Measurements from ENCODE around the gene COX20. TPM values are rescaled to one million over a fixed set of nuclear protein-coding genes. Genes with fewer than 3 reads are reported as not detected.

The COX20 gene
- total and polyA plus RNA-seq, 2 donors (not counting 3 experiments of a cell fraction or from before 2014, with no cell fraction given): 17.1 to 30.2 TPM

DNA sequence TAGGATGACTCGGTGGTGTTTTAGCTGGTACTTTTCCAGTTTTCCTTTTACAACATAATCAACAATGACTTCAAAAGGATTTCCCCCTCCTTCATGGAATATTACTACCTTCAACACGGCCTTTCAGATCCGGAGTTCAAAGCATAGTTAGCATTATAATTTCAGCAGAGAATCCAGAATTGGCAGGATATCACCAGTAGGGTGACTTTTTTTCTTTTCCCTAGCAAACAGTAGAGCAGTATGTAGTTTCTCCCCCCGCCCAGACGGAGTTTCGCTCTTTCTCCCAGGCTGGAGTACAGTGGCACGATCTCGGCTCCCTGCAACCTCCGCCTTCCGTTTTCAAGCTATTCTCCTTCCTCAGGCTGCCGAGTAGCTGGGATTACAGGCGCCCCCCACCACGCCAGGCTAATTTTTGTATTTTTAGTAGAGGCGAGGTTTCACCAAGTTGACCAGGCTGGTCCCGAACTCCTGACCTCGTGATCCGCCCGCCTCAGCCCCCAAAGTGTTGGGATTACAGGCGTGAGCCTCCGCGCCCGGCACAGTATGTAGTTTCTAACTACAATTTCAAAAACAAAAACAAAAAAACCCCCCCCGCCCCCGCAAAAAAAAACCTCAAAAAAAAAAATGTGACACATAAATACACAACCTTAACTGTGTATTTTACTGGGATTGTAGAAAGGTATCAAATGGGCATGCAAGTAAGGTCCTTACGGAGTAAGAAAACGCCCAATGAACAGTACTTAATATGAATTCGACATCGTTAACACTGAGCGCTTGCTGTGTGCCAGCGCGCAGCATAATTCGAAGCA is 1.5 kb upstream of the COX20 start:
- Histone ChIP-seq H3K36me3 (ENCODE audit: control insufficient read depth in 2 of 2, extremely low read depth in 1 of 2, insufficient read depth in 2 of 2, low read length in 2 of 2) (peaks cover 0 to under 1% of the 10 kb centered on the region in 2 experiments), H3K9me1 (replicated peaks; ENCODE audit: control insufficient read depth, extremely low read depth, insufficient read depth, low read length) (no peaks in the 10 kb centered on the region), H2AFZ (ENCODE audit: low read depth, low read length) (peak overlapping the region; percentile 56), H4K20me1 (replicated peaks; ENCODE audit: control insufficient read depth, extremely low read depth, insufficient read depth, low read length) (no peaks in the 10 kb centered on the region), H3K27me3 (ENCODE audit: control insufficient read depth in 2 of 2, insufficient read depth in 2 of 2, low read length in 2 of 2) (no peaks in the 10 kb centered on the region), H3K9ac (replicated peaks; ENCODE audit: extremely low read depth, insufficient read depth, low read length) (peak overlapping the region; percentile 90), H3K27ac (ENCODE audit: insufficient read depth, low read depth, low read length) (peak overlapping the region; percentile 85), H3K9me3 (replicated peaks; ENCODE audit: control insufficient read depth, insufficient read depth, low read length) (no peaks in the 10 kb centered on the region), H3K4me2 (ENCODE audit: insufficient read depth, low read length) (peak overlapping the region; percentile 88), H3K79me2 (ENCODE audit: control insufficient read depth, insufficient read depth, low read length) (peaks cover 28% of the 10 kb centered on the region), H3K4me1 (ENCODE audit: control insufficient read depth, extremely low read depth, insufficient read depth, low read length) (peaks cover 21% of the 10 kb centered on the region), H3K4me3 (replicated peaks in 1 of 3; ENCODE audit: insufficient read depth in 1 of 3, low read depth in 1 of 3, low read length in 3 of 3) (peak overlapping the region; percentile 20 to 85 (median 71))
- DNase-seq (ENCODE audit: low read depth, low spot score) (peak; percentile 89), FAIRE-seq (peak; percentile 55)
- no TSS peak for BruUV-seq (replicated peaks)
- TF ChIP-seq POLR2AphosphoS5 (IDR thresholded peaks at IDR 0.05; ENCODE audit: insufficient read depth, low read depth, low read length): no peak
- no peak for TF ChIP-seq POLR2A (IDR thresholded peaks at IDR 0.05; ENCODE audit: low read depth, low read length)
- TF ChIP-seq MYC (IDR thresholded peaks at IDR 0.05; ENCODE audit: low read depth, low read length): no peak
- no peak for TF ChIP-seq FOS (IDR thresholded peaks at IDR 0.05; ENCODE audit: borderline replicate concordance, insufficient read depth, low read length)
- TF ChIP-seq GATA2 (IDR thresholded peaks at IDR 0.05; ENCODE audit: insufficient read depth, insufficient read length, low read depth, low read length): no peak
- TF ChIP-seq, protein P1, sequence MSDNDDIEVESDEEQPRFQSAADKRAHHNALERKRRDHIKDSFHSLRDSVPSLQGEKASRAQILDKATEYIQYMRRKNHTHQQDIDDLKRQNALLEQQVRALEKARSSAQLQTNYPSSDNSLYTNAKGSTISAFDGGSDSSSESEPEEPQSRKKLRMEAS (IDR thresholded peaks at IDR 0.05; ENCODE audit: insufficient read depth, insufficient read length): no peak
- TF ChIP-seq EZH2 (IDR thresholded peaks at IDR 0.05; ENCODE audit: borderline replicate concordance, low read depth, low read length, severe bottlenecking): no peak
- TF ChIP-seq, protein P2, sequence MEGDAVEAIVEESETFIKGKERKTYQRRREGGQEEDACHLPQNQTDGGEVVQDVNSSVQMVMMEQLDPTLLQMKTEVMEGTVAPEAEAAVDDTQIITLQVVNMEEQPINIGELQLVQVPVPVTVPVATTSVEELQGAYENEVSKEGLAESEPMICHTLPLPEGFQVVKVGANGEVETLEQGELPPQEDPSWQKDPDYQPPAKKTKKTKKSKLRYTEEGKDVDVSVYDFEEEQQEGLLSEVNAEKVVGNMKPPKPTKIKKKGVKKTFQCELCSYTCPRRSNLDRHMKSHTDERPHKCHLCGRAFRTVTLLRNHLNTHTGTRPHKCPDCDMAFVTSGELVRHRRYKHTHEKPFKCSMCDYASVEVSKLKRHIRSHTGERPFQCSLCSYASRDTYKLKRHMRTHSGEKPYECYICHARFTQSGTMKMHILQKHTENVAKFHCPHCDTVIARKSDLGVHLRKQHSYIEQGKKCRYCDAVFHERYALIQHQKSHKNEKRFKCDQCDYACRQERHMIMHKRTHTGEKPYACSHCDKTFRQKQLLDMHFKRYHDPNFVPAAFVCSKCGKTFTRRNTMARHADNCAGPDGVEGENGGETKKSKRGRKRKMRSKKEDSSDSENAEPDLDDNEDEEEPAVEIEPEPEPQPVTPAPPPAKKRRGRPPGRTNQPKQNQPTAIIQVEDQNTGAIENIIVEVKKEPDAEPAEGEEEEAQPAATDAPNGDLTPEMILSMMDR (IDR thresholded peaks at IDR 0.05; ENCODE audit: extremely low read depth in 1 of 2, insufficient read depth in 1 of 2, low read depth in 1 of 2, low read length in 2 of 2): peak in 1 of 2 donors; percentile 13
- dilution Hi-C loops (cut with MboI; ENCODE audit: extremely low pct_ligation_motif_present, low sequenced_read_pairs) (no loop called here), intact Hi-C loops (cut with micrococcal nuclease) (loop anchor here (1.0 to 10.0 kb wide), 3 partner anchors 234 to 489 kb away; partner anchors contain the start of gene ADSS2)
- CTCF ChIA-PET: interaction anchor here (1.8 to 4.1 kb wide), 3 partner anchors 29 to 209 kb away, joined by 5 to 49 read pairs (median 23); no protein-coding TSS in a partner anchor
- POLR2A ChIA-PET: interaction anchor here (3.8 kb wide), 1 partner anchor 30 kb away, joined by 26 read pairs; the partner anchor contains the start of gene HNRNPU
